ENCODE measurements around the gene VTI1A. TPM values are rescaled to one million over a fixed set of nuclear protein-coding genes. Genes with fewer than 3 reads are reported as not detected.

VTI1A gene
- total RNA-seq, 3 donors from 2014 or later (not counting 1 experiment from before 2014, with no cell fraction given): 62.6 to 77.6 (median 68.2) TPM

DNA sequence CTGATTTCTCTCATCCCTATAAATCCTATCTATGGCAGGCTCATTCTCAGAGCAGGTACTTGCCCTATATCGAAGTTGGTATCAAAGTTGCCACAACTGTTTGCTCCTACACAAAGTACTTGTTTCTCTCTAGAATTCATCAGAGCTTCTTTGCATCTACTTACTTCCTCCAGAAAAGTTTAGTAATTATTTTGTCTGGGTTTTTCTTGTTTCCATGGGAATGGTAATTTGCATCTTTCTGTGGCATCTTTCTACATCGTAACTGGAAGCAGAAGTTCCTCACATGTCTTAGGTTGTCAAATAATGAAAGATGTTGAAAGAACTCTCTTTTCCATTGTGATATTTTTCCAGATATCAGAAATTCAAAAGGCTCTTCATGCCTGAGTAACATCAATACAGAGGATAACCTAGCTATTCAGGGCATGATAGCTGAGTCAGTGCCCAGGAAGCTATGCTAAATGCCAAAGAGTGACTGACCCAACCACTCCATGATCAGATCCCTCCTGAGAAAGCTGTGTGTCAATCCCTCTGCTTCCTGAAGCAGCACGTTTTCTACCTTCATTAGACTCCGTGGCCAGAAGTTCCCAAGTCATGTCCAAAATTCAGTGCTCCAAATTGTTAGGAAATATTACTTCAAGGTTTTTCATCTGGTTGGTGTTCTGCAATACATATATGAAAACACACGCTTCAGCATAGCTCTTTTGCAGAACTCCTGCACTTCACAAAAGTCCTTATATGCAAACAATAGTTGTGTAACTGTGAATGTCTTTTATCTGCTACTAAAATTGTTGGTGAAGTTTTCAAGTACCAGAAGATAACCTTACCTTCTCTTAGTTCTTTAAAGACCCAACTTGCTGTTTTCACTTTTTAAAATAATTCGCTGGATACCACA is 216.5 kb downstream of the VTI1A start:
- ATAC-seq (no peak), DNase-seq (no peak)
- Histone ChIP-seq H3K9me3 (ENCODE audit: control insufficient read depth, insufficient read depth, low read length) (no peaks in the 10 kb centered on the region), H3K27me3 (ENCODE audit: control insufficient read depth, insufficient read depth, low read length) (no peaks in the 10 kb centered on the region), H3K36me3 (ENCODE audit: control insufficient read depth, insufficient read depth, low read length) (no peaks in the 10 kb centered on the region), H3K27ac (ENCODE audit: low read length) (no peak overlapping the region), H3K4me3 (ENCODE audit: low read length) (no peak overlapping the region), H3K4me1 (ENCODE audit: control insufficient read depth, insufficient read depth, low read length) (no peaks in the 10 kb centered on the region)
- H3K4me3 Mint-ChIP-seq: no peak overlapping the region
- no peak overlapping the region for H3K27ac Mint-ChIP-seq
- peaks cover 0 to 3% of the 10 kb centered on the region in 2 donors for H3K9me3 Mint-ChIP-seq
- 96% methylated on average over 5 of the region's 6 CpGs for WGBS (ENCODE audit: insufficient coverage)
- no peaks in the 10 kb centered on the region for H3K27me3 Mint-ChIP-seq (ENCODE audit: low read depth in 2 of 2)
- TF ChIP-seq, protein P1, sequence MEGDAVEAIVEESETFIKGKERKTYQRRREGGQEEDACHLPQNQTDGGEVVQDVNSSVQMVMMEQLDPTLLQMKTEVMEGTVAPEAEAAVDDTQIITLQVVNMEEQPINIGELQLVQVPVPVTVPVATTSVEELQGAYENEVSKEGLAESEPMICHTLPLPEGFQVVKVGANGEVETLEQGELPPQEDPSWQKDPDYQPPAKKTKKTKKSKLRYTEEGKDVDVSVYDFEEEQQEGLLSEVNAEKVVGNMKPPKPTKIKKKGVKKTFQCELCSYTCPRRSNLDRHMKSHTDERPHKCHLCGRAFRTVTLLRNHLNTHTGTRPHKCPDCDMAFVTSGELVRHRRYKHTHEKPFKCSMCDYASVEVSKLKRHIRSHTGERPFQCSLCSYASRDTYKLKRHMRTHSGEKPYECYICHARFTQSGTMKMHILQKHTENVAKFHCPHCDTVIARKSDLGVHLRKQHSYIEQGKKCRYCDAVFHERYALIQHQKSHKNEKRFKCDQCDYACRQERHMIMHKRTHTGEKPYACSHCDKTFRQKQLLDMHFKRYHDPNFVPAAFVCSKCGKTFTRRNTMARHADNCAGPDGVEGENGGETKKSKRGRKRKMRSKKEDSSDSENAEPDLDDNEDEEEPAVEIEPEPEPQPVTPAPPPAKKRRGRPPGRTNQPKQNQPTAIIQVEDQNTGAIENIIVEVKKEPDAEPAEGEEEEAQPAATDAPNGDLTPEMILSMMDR (IDR thresholded peaks at IDR 0.05): no peak
- H3K36me3 Mint-ChIP-seq: no peaks in the 10 kb centered on the region
- no peaks in the 10 kb centered on the region for H3K4me1 Mint-ChIP-seq
- intact Hi-C loops (cut with micrococcal nuclease): no loop called here

DNA sequence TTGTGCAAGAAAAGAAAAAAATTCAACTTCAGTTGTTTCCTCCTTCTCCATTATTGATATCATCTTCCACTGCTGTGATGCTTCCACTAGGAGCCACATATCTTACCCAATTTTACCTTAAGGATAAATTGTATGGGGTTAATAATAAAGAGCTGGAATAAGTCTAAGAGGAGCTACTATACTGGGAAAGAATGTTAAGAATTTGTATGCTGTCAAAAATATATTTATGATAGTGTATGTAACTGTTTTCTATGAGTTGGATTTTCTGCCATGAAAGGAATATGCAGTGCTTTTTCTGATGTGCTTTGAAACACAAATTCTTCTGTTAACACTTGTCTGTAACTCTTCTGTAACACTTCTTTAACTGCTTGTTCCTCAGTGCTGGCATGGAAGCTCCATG is 219.1 kb downstream of the VTI1A start:
- intact Hi-C loops (cut with micrococcal nuclease): no loop called here
- DNase-seq: no peak
- TF ChIP-seq, protein P1 (IDR thresholded peaks at IDR 0.05): no peak
- H3K27ac ChIP-seq (ENCODE audit: low read length): no peak overlapping the region
- no peak for ATAC-seq
- no peak overlapping the region for H3K4me3 ChIP-seq (ENCODE audit: low read length)
- H3K4me1 Mint-ChIP-seq: no peaks in the 10 kb centered on the region
- peaks cover 11% of the 10 kb centered on the region for H3K36me3 ChIP-seq (ENCODE audit: control insufficient read depth, insufficient read depth, low read length)
- H3K9me3 ChIP-seq (ENCODE audit: control insufficient read depth, insufficient read depth, low read length): no peaks in the 10 kb centered on the region
- H3K4me1 ChIP-seq (ENCODE audit: control insufficient read depth, insufficient read depth, low read length): no peaks in the 10 kb centered on the region
- no peak overlapping the region for H3K4me3 Mint-ChIP-seq
- H3K27me3 Mint-ChIP-seq (ENCODE audit: low read depth in 2 of 2): no peaks in the 10 kb centered on the region
- no peaks in the 10 kb centered on the region for H3K27me3 ChIP-seq (ENCODE audit: control insufficient read depth, insufficient read depth, low read length)
- no peak overlapping the region for H3K27ac Mint-ChIP-seq
- peaks cover 0 to 3% of the 10 kb centered on the region in 2 donors for H3K9me3 Mint-ChIP-seq
- H3K36me3 Mint-ChIP-seq: no peaks in the 10 kb centered on the region

GRCh38 chr10:112669989-112670388 is 223.0 kb downstream of the VTI1A start:
- no peaks in the 10 kb centered on the region for H3K4me1 ChIP-seq (ENCODE audit: control insufficient read depth, insufficient read depth, low read length)
- no peaks in the 10 kb centered on the region for H3K9me3 ChIP-seq (ENCODE audit: control insufficient read depth, insufficient read depth, low read length)
- no peaks in the 10 kb centered on the region for H3K27me3 Mint-ChIP-seq (ENCODE audit: low read depth in 2 of 2)
- no peaks in the 10 kb centered on the region for H3K4me1 Mint-ChIP-seq
- no peak overlapping the region for H3K27ac ChIP-seq (ENCODE audit: low read length)
- ATAC-seq (no peak), DNase-seq (no peak)
- intact Hi-C loops (cut with micrococcal nuclease): no loop called here
- no peak overlapping the region for H3K4me3 ChIP-seq (ENCODE audit: low read length)
- 80% methylated on average over 1 of the region's 4 CpGs for WGBS (ENCODE audit: insufficient coverage)
- H3K9me3 Mint-ChIP-seq: no peaks in the 10 kb centered on the region
- no peaks in the 10 kb centered on the region for H3K36me3 Mint-ChIP-seq
- H3K4me3 Mint-ChIP-seq: no peak overlapping the region
- H3K27ac Mint-ChIP-seq: no peak overlapping the region
- H3K27me3 ChIP-seq (ENCODE audit: control insufficient read depth, insufficient read depth, low read length): no peaks in the 10 kb centered on the region
- peaks cover 11% of the 10 kb centered on the region for H3K36me3 ChIP-seq (ENCODE audit: control insufficient read depth, insufficient read depth, low read length)
- TF ChIP-seq, protein P1 (IDR thresholded peaks at IDR 0.05): no peak

DNA sequence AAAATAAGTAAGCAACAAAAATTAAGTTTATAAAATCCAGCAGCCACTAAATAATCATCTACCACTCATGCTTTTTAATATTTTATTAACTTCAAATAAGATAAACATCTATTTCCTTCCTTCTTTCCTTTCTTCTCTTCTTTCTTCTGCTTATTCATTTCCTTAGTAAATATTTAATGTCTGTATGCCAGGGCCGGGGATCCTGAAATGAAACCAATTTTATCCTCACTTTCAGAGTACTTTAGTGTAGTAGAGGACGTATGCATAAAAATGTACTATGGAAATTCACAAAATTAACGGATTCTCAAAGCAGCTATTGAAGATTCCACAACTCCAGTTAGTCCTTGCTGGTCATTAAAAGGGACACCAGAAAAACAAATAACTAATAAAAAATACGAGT is 224.7 kb downstream of the VTI1A start:
- DNase-seq: no peak
- Histone ChIP-seq H3K27ac (ENCODE audit: low read length) (no peak overlapping the region), H3K27me3 (ENCODE audit: control insufficient read depth, insufficient read depth, low read length) (no peaks in the 10 kb centered on the region), H3K36me3 (ENCODE audit: control insufficient read depth, insufficient read depth, low read length) (peaks cover 11% of the 10 kb centered on the region), H3K4me1 (ENCODE audit: control insufficient read depth, insufficient read depth, low read length) (no peaks in the 10 kb centered on the region), H3K4me3 (ENCODE audit: low read length) (no peak overlapping the region), H3K9me3 (ENCODE audit: control insufficient read depth, insufficient read depth, low read length) (no peaks in the 10 kb centered on the region)
- Mint-ChIP-seq H3K9me3 (no peaks in the 10 kb centered on the region), H3K36me3 (no peaks in the 10 kb centered on the region), H3K27ac (no peak overlapping the region), H3K27me3 (ENCODE audit: low read depth in 2 of 2) (no peaks in the 10 kb centered on the region), H3K4me1 (no peaks in the 10 kb centered on the region), H3K4me3 (no peak overlapping the region)
- TF ChIP-seq, protein P1 (IDR thresholded peaks at IDR 0.05): no peak
- no peak for ATAC-seq
- 100% methylated on average over 1 of the region's 4 CpGs for WGBS (ENCODE audit: insufficient coverage)
- intact Hi-C loops (cut with micrococcal nuclease): no loop called here
